Activated CD4-positive, alpha-beta T cell treated with anti-CD3 and anti-CD28 coated beads, Interleukin-2, amount 10 ng/mL, durations not matched to agents 24 days and 14 days (primary cell): ENCODE data around the gene FAM72D. TPM values are rescaled to one million over a fixed set of nuclear protein-coding genes. Genes with fewer than 3 reads are reported as not detected.
A peak's percentile ranks its signal among the peaks of the same experiment; 100 is the strongest.
"Not testable (repeated sequence)": the region's sequence is repeated elsewhere in the genome, so short reads cannot be mapped to it uniquely, and the experiment has no call there.

Experiments used
- DNase-seq: peaks from one replicate; pipeline ENCODE4 v3.0.0; 2022
- H3K27ac Mint-ChIP-seq: one replicate; pipeline ENCODE4 v1.8.0; 2022; ENCODE audit warnings: mild to moderate bottlenecking, mixed read lengths
- H3K27me3 Mint-ChIP-seq: one replicate; pipeline ENCODE4 v1.8.0; 2022; ENCODE audit warnings: mixed read lengths
- H3K36me3 Mint-ChIP-seq: one replicate; pipeline ENCODE4 v1.8.0; 2022; ENCODE audit warnings: low read depth, mild to moderate bottlenecking, mixed read lengths
- H3K4me1 Mint-ChIP-seq: one replicate; pipeline ENCODE4 v1.8.0; 2021; ENCODE audit warnings: mixed read lengths
- H3K4me3 Mint-ChIP-seq: one replicate; pipeline ENCODE4 v1.8.0; 2022; ENCODE audit warnings: mild to moderate bottlenecking, moderate library complexity, mixed read lengths
- H3K9me3 Mint-ChIP-seq: one replicate; pipeline ENCODE4 v1.8.0; 2021; ENCODE audit warnings: mixed read lengths
- intact Hi-C: fragments of 100-400 bp; cut with micrococcal nuclease; formaldehyde crosslinking; loops from one replicate; pipeline ENCODE4 v1.15.1; 2023
- total RNA-seq: library from RNA; stranded (reverse); gene quantifications from 2 replicates; pipeline ENCODE4 v1.2.3, GENCODE V29; 2022

FAM72D gene
- total RNA-seq, 1 donor from 2014 or later = 8.0 TPM

DNA sequence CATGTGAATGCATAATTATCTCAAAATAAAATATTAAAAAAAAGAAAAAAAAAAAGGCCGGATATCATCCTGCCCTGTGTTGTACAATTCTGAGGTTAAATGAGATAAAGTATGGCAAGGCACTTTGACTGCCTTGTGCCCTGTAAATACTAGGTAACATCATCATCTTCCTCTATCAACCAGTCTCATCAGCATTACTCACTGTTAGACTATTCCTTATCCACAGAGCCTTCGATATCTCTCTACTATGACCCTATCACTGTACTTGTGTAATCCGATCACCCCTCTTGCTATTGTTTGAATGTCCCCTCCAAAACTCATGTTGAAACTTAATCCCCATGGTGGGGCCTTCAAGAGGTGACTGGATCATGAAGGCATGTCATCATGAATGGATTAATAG, 18.9 kb upstream of the FAM72D start:
- H3K4me1 Mint-ChIP-seq, intact Hi-C loops, H3K4me3 Mint-ChIP-seq, DNase-seq, H3K36me3 Mint-ChIP-seq, H3K9me3 Mint-ChIP-seq, H3K27me3 Mint-ChIP-seq, H3K27ac Mint-ChIP-seq: not testable (repeated sequence)

- H3K9me3 Mint-ChIP-seq, DNase-seq, H3K4me1 Mint-ChIP-seq, H3K27me3 Mint-ChIP-seq, intact Hi-C loops, H3K27ac Mint-ChIP-seq, H3K4me3 Mint-ChIP-seq, H3K36me3 Mint-ChIP-seq: not testable (repeated sequence)
These were observed 17.6 kb upstream of the FAM72D start for GRCh38 chr1:145077872-145078786.

DNA sequence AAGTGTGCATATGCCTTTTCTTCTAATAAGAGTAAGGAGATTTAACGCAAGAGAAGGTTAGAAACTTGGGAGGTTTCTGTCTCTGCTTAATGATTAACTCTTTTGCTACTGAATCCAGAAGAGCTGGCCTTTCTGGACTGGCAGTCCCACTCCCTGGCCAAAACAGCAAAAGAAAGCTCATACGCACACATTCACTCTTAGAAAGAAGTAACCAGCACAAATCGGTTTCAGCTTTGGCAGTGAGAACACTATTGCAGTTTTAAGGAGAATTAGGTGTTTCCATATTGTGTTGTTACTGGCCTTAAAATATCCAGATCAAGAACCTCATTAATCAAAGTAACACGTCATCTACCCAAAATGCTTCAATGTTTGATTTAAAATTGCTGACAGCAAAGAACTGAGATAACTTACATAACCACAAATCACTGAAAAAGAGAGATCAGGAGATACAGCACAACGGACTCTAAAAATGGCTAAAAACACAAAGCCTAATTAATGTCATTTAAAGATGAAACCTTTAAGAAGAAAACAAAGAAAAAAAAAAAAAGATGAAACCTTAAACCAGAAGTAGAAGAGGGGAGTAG, 16.9 kb upstream of the FAM72D start:
- H3K27me3 Mint-ChIP-seq, H3K27ac Mint-ChIP-seq, H3K9me3 Mint-ChIP-seq, H3K36me3 Mint-ChIP-seq, H3K4me3 Mint-ChIP-seq, DNase-seq, intact Hi-C loops, H3K4me1 Mint-ChIP-seq: not testable (repeated sequence)

GRCh38 chr1:145079737-145080136, 16.0 kb upstream of the FAM72D start:
- DNase-seq, H3K27me3 Mint-ChIP-seq, H3K4me1 Mint-ChIP-seq, H3K4me3 Mint-ChIP-seq, H3K36me3 Mint-ChIP-seq, H3K9me3 Mint-ChIP-seq, H3K27ac Mint-ChIP-seq, intact Hi-C loops: not testable (repeated sequence)

DNA sequence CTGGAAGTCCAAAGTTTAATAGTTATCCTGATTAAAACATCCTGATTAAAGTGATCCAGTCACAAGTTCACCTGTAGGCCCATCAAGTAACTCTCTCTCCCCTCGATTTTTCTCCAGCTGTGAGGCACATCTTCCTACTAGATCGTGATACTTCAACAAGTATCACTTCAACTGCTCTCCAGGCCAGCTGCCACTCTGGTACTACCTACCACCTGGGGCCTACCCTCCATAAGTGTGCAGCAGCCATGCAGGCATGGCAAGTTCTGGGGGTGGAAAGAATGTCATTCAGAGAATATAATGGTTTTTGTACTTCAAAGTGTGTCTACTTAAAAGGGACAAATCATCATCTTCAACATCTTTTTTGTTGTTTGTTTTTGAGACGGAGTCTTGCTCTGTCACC, 15.6 kb upstream of the FAM72D start:
- H3K27ac Mint-ChIP-seq, intact Hi-C loops, H3K4me1 Mint-ChIP-seq, DNase-seq, H3K36me3 Mint-ChIP-seq, H3K9me3 Mint-ChIP-seq, H3K4me3 Mint-ChIP-seq, H3K27me3 Mint-ChIP-seq: not testable (repeated sequence)

- H3K27me3 Mint-ChIP-seq, H3K4me1 Mint-ChIP-seq, intact Hi-C loops: not testable (repeated sequence)
These were observed 13.1 kb upstream of the FAM72D start for GRCh38 chr1:145082483-145083255.

DNA sequence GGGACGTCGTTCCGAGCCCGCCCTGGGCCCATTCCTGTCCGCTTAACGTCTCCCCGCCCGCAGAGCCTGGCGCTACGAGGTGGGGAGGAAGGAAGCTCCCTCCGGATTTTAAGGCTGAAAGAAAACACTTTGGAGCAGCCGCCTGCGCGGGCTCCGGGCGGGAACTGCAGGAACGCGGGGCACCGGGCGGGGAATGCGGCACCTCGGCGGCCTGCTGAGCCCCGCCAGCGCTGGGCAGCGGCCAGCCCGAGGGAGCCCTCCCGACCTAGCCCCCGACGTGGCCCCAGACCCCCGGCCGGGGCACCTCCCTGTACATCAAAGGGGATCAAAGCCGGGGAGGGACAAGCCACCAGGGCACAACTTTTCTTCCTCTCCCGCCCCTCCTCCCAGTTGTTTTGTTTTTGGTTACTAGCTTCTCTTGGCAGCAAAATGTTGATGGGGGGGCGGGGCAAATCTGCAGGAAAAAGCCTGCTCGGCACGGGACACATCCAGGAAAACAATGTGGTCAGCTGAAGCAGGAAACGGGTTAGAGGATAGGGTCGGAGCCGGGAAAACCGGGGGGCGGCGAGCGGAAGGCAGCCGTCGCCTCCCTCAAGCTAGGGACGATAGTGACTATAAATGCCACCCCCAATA, 2.1 kb upstream of the FAM72D start:
- peak overlapping the region; percentile 80 for H3K27ac Mint-ChIP-seq
- H3K36me3 Mint-ChIP-seq, H3K9me3 Mint-ChIP-seq, H3K27me3 Mint-ChIP-seq, intact Hi-C loops, H3K4me1 Mint-ChIP-seq: not testable (repeated sequence)
- peak overlapping the region; percentile 86 for H3K4me3 Mint-ChIP-seq
- peak; percentile 57 for DNase-seq

More at GRCh38 chr1:145082483-145083255, 13.1 kb upstream of the FAM72D start:
- DNase-seq, H3K27ac Mint-ChIP-seq, H3K36me3 Mint-ChIP-seq, H3K4me3 Mint-ChIP-seq, H3K9me3 Mint-ChIP-seq: not testable (repeated sequence)

GRCh38 chr1:145094655-145095211, 1.0 kb upstream of the FAM72D start:
- H3K36me3 Mint-ChIP-seq, H3K27me3 Mint-ChIP-seq, H3K4me1 Mint-ChIP-seq, H3K9me3 Mint-ChIP-seq, intact Hi-C loops, H3K27ac Mint-ChIP-seq: not testable (repeated sequence)
- H3K4me3 Mint-ChIP-seq = peak overlapping the region; percentile 35
- peak; percentile 59 for DNase-seq

GRCh38 chr1:145101725-145102124, 6.0 kb downstream of the FAM72D start:
- H3K36me3 Mint-ChIP-seq, H3K27me3 Mint-ChIP-seq, H3K4me1 Mint-ChIP-seq, H3K9me3 Mint-ChIP-seq, DNase-seq, H3K4me3 Mint-ChIP-seq, H3K27ac Mint-ChIP-seq, intact Hi-C loops: not testable (repeated sequence)

- H3K27ac Mint-ChIP-seq, DNase-seq, intact Hi-C loops, H3K27me3 Mint-ChIP-seq, H3K36me3 Mint-ChIP-seq, H3K4me1 Mint-ChIP-seq, H3K9me3 Mint-ChIP-seq, H3K4me3 Mint-ChIP-seq: not testable (repeated sequence)
These were observed 7.5 kb downstream of the FAM72D start for GRCh38 chr1:145103294-145103693.

- H3K27ac Mint-ChIP-seq, intact Hi-C loops, H3K4me1 Mint-ChIP-seq, H3K27me3 Mint-ChIP-seq, DNase-seq, H3K9me3 Mint-ChIP-seq, H3K4me3 Mint-ChIP-seq, H3K36me3 Mint-ChIP-seq: not testable (repeated sequence)
These were observed 15.9 kb downstream of the FAM72D start for GRCh38 chr1:145111674-145112073.

DNA sequence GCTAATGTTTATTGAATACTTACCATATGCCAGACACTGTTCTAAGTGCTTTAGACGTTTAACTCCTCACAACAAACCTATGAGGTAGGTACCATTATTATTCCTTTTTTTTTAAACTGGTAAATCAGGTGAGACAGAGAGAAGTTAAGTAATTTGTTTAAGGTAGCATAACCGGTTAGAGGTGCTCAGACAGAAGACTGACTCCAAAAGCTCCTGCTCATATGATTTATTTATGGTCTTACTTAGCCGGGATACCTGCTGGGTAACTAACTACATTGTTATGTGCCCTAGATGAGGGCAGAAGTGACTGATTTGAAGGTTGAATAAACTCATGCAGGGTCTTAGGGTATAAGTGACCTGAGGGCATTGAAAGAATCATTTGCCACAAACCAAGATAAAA, 16.9 kb downstream of the FAM72D start:
- H3K36me3 Mint-ChIP-seq, H3K4me3 Mint-ChIP-seq, H3K9me3 Mint-ChIP-seq, intact Hi-C loops, H3K4me1 Mint-ChIP-seq, H3K27me3 Mint-ChIP-seq, DNase-seq, H3K27ac Mint-ChIP-seq: not testable (repeated sequence)

DNA sequence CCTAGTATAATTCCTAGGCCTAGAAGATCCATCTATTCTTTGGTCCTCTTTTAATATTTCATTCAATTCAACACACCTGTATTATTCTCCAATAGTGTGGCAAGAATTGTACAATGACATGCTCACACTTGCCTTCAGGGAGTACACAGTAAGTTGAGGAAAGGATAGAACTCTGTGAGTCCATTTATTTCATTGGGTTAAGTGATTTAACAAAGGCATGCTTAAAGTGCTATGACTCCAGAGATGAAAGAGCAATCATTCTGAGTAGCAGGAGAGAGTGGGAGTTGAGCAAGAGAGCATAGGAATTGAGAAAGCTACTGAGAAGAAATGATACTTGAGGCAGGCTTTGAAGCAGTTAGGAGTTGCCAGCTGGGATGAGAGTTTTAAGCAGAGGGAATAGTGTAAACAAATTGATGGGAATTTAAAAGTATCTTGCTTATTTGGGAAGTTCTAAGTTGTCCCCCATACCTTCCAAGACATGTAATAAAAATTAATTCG, 18.8 kb downstream of the FAM72D start:
- intact Hi-C loops, H3K9me3 Mint-ChIP-seq, H3K27ac Mint-ChIP-seq, H3K4me3 Mint-ChIP-seq, H3K36me3 Mint-ChIP-seq, H3K4me1 Mint-ChIP-seq, DNase-seq, H3K27me3 Mint-ChIP-seq: not testable (repeated sequence)
